Loucy (cell line): ENCODE data around the gene TUBB3.

ENCODE experiments used
- CTCF ChIP-seq: fragments of 200-600 bp; sonication (generic); conservative IDR thresholded peaks from 2 replicates; pipeline ENCODE4 v1.5.1; 2014; ENCODE audit warnings: mild to moderate bottlenecking, antibody characterized with exemption, low read length
- EZH2phosphoT487 ChIP-seq: fragments of 200-600 bp; IDR thresholded peaks from 2 replicates; pipeline ENCODE4 v1.6.1; 2018; ENCODE audit warnings: antibody characterized with exemption, mild to moderate bottlenecking, moderate library complexity, borderline replicate concordance

DNA sequence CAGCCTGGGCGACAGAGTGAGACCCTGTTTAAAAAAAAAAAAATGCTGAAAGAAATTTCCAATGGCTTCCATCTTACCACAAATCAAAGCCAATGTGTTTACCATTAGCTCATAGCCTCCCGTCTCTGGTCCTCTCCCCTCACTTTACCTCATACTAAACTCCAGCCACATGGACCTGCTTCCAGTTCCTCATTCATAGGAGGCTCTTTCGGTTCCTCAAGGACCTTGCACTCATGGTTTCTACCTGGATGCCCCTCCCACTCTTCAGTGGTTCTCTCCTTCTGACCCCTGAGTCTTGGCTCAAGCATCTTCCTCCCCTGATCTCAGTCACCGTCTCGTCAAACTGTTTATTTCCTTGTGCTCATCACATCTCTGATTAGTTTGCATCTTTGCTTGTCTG lies 21.6 kb downstream of the TUBB3 start:
- TF ChIP-seq CTCF (no peak), EZH2phosphoT487 (no peak)
